Measurements from ENCODE around the gene SMIM41.

The SMIM41 gene

DNA sequence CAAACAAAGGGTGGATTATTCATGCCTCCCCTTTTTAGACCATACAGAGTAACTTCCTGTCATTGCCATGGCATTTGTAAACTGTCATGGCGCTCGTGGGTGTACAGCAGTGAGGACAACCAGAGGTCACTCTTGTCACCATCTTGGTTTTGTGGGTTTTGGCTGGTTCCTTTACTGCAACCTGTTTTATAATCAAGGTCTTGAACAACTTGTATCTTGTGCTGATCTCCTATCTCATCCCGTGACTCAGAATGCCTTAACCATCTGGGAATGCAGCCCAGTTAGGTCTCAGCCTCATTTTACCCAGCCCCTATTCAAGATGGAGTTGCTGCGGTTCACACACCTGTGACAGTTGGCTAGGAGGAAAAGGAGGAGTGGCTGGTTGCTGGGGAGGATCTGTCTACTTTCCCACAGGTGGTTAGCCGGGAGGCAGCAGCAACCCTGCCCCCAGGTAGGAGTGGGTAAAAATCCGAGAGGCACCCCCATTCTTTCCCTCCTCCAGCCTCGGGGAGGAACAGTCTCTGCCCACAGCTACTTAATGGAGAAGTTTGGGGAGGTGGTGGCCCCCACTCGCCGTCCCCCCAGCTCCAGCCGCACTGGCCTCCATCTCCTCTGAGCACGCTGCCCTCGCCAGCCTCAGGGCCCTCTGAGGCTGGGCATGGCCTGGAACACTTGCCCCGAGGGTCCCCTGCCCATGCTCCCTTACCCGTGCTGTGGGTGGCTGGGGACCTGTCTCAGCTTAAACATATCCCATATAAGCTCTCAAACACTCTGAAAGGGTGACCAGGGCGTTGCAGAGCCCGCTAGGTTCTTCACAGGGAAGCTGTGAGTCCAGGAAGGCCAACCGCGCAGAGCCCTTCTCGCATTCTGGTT, 41.7 kb downstream of the SMIM41 start:
- 88% methylated on average over 18 of the region's 19 CpGs for WGBS
- no peaks in the 10 kb centered on the region for H3K27me3 ChIP-seq (ENCODE audit: insufficient read depth, low read length)
- no peaks in the 10 kb centered on the region for H3K36me3 ChIP-seq (ENCODE audit: insufficient read depth, low read length)
- H3K9ac ChIP-seq (ENCODE audit: low read depth, low read length), result no peak overlapping the region
- H3K27ac ChIP-seq (ENCODE audit: low read depth, low read length), result no peak overlapping the region
- no peaks in the 10 kb centered on the region for H3K9me3 ChIP-seq (ENCODE audit: insufficient read depth, low read depth, low read length)
- H3K4me3 ChIP-seq (ENCODE audit: low read length), result no peak overlapping the region
- H3K4me1 ChIP-seq (ENCODE audit: insufficient read depth, low read length), result peaks cover 39% of the 10 kb centered on the region

DNA sequence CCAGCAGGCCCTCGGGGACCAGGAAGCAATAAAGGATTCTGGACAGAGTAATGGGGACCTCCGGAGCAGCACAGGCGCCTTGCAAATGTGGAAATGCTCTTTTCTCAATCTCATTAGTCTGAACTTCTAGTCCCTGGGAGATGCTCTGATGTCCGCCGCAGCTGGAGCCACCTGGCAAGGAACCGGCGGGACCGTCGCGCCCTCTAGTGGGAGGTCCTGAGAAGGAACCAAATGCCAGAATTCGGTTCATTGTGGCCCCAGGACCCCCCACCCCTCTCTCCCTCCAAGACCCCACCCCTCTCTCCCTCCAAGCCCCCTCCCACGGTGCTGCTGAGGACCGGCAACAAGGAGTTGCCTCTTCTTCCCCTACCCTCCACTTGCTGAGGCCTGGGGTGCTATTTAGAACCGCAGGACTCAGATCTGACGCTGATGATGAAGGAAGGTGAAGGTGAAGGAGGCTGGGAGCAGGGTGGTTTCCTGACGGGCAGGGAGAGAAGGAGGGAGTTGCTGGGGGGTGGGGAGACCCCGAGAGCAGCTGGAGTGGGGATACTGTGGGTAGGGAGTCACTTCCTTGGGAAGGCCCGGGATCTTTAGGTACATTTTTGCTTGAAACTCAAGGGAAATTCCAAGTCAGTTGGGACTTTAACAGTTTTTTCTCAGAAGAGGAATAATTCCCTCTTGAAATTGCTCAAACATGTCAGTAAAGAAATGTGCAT, 42.5 kb downstream of the SMIM41 start:
- WGBS, result 16% methylated on average over 18 of the region's 18 CpGs
- Histone ChIP-seq H3K4me3 (ENCODE audit: low read length) (peak overlapping the region; percentile 22; the same call in 1 of the 2 replicates), H3K9me3 (ENCODE audit: insufficient read depth, low read depth, low read length) (no peaks in the 10 kb centered on the region), H3K27me3 (ENCODE audit: insufficient read depth, low read length) (no peaks in the 10 kb centered on the region), H3K36me3 (ENCODE audit: insufficient read depth, low read length) (no peaks in the 10 kb centered on the region), H3K27ac (ENCODE audit: low read depth, low read length) (no peak overlapping the region), H3K4me1 (ENCODE audit: insufficient read depth, low read length) (peaks cover 41% of the 10 kb centered on the region), H3K9ac (ENCODE audit: low read depth, low read length) (no peak overlapping the region)

DNA sequence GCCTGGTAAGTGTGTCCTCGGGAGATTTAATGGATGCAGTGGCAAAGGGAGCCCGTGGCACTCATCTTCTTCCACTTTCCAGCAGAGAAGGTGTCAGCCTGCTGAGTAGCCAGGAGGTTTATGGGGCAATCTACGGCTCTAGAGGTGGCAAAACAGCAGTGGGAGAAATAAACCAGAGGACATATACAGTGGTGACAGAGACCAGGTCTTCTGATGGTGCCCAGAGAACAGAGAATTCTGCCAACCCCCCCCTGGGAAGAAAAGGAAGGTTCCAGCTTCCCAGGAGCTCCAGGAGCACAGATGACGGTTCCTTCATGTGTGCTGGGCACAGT, 43.0 kb downstream of the SMIM41 start:
- Histone ChIP-seq H3K27me3 (ENCODE audit: insufficient read depth, low read length) (no peaks in the 10 kb centered on the region), H3K36me3 (ENCODE audit: insufficient read depth, low read length) (no peaks in the 10 kb centered on the region), H3K27ac (ENCODE audit: low read depth, low read length) (no peak overlapping the region), H3K9ac (ENCODE audit: low read depth, low read length) (no peak overlapping the region), H3K4me3 (ENCODE audit: low read length) (no peak overlapping the region), H3K9me3 (ENCODE audit: insufficient read depth, low read depth, low read length) (no peaks in the 10 kb centered on the region), H3K4me1 (ENCODE audit: insufficient read depth, low read length) (peaks cover 44% of the 10 kb centered on the region)
- 73% methylated on average over 4 of the region's 4 CpGs for WGBS

DNA sequence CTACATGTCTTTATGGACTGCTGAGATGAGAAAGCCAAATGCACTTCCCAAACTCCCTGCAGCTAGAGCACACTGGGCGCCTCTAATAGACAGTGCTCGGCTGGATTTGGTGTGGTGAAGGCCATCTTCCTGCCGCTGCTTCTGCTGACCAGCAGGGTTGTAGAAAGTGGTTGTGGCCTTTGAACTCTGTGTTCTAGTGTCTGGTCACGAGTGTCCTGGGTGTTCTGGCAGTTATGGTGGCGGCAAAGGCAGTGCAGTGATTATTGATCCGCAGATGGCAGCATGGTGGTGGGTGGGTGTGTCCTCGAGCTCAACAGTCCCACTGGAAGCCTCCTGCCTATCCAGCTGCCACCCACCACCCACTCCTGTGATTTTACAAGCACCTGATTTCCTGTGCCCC, 43.4 kb downstream of the SMIM41 start:
- no peak overlapping the region for H3K4me3 ChIP-seq (ENCODE audit: low read length)
- 88% methylated on average over 7 of the region's 7 CpGs for WGBS
- H3K27me3 ChIP-seq (ENCODE audit: insufficient read depth, low read length), result no peaks in the 10 kb centered on the region
- H3K27ac ChIP-seq (ENCODE audit: low read depth, low read length), result no peak overlapping the region
- H3K9ac ChIP-seq (ENCODE audit: low read depth, low read length), result no peak overlapping the region
- no peaks in the 10 kb centered on the region for H3K9me3 ChIP-seq (ENCODE audit: insufficient read depth, low read depth, low read length)
- no peaks in the 10 kb centered on the region for H3K36me3 ChIP-seq (ENCODE audit: insufficient read depth, low read length)
- peaks cover 46% of the 10 kb centered on the region for H3K4me1 ChIP-seq (ENCODE audit: insufficient read depth, low read length)

DNA sequence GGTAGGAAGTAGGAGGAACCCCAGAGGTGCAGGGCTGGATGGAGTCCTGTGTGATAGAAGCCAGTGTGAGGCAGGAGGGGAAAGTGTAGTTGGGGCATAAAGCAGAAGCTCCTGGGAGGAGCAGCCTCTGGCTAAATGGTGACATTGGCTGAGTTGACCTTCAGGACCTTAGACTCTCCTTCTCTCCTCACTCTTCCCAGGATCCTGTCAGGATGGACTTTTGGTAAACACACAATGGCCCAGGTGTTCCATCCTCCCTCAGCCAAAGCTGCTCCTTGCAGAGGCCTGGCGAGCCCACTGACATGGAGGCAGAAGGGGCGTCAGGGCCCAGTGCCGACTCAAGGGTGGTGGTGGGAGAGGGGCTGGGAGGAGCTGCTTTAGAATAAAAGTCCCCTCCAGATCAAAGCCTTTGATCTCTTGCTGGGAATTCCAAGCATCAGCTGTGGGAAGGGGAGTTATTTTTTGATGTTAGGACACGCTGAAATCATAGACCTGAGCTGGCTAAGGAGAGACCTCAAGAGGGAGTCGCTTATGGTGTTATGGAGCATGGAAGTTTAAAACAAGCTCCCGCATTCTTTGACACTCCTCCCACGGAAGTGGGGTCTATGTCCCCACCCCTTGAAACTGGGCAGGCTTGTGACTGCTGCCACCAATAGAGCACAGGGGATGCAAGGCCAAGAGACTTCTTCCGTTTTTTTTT, 44.1 kb downstream of the SMIM41 start:
- Histone ChIP-seq H3K36me3 (ENCODE audit: insufficient read depth, low read length) (no peaks in the 10 kb centered on the region), H3K9ac (ENCODE audit: low read depth, low read length) (no peak overlapping the region), H3K27me3 (ENCODE audit: insufficient read depth, low read length) (no peaks in the 10 kb centered on the region), H3K9me3 (ENCODE audit: insufficient read depth, low read depth, low read length) (no peaks in the 10 kb centered on the region), H3K4me3 (ENCODE audit: low read length) (no peak overlapping the region), H3K4me1 (ENCODE audit: insufficient read depth, low read length) (peaks cover 48% of the 10 kb centered on the region), H3K27ac (ENCODE audit: low read depth, low read length) (no peak overlapping the region)
- WGBS, result 52% methylated on average over 8 of the region's 8 CpGs

DNA sequence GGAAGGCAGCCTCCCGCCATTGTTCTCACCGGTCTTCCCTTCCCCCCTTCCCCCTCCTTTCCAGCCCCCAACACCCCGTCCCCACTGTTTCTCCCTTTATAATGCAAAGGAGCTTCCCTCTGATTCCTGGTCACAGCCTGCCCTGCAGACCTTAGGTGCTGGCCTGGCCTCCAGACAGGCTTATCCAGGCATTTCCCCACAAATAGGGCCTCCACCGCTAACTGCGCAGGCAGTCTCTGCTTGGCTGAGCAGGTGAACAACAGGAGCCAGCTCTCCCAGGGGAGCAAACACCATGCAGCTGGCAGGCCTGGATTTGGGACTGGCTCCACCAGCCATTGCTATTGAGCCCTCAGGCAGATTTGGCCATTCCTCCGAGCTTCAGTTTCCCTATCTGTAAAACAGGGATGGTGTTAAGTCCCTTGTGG, 46.0 kb downstream of the SMIM41 start:
- 8% methylated on average over 6 of the region's 6 CpGs for WGBS
- peak overlapping the region; percentile 94 for H3K27ac ChIP-seq (ENCODE audit: low read depth, low read length)
- H3K9ac ChIP-seq (ENCODE audit: low read depth, low read length), result peak overlapping the region; percentile 62
- peaks cover 45% of the 10 kb centered on the region for H3K4me1 ChIP-seq (ENCODE audit: insufficient read depth, low read length)
- no peak overlapping the region for H3K4me3 ChIP-seq (ENCODE audit: low read length)
- H3K27me3 ChIP-seq (ENCODE audit: insufficient read depth, low read length), result no peaks in the 10 kb centered on the region
- no peaks in the 10 kb centered on the region for H3K36me3 ChIP-seq (ENCODE audit: insufficient read depth, low read length)
- no peaks in the 10 kb centered on the region for H3K9me3 ChIP-seq (ENCODE audit: insufficient read depth, low read depth, low read length)

DNA sequence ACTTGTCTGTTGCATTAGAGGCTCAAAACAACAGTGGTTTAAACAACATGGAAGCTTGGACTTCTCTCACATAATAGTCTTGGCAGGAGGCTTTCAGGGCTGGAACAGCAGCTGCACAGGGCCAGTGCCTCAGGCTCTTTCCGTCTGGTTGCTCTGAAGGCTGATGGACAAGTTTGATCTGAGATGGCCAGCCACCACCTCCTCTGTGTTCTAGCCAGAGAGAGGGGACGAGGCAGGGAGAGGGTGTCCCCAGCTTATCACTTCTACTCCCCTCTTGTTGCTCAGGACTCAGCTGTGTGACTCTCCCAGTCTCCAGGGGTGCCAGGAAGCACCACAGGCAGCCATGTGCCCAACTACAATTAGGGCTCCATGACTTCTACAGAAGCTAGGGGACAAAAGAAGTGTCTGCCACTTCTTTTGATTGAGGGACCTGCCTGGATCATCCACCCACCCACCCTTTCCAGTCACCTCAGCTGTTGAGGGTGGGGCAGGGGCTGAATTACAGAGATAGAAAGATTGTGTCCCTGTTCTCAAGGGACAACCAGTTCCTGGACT, 46.6 kb downstream of the SMIM41 start:
- no peaks in the 10 kb centered on the region for H3K36me3 ChIP-seq (ENCODE audit: insufficient read depth, low read length)
- H3K27ac ChIP-seq (ENCODE audit: low read depth, low read length), result peak overlapping the region; percentile 87
- H3K9ac ChIP-seq (ENCODE audit: low read depth, low read length), result peak overlapping the region; percentile 28; the same call in 1 of the 2 replicates
- no peaks in the 10 kb centered on the region for H3K9me3 ChIP-seq (ENCODE audit: insufficient read depth, low read depth, low read length)
- H3K27me3 ChIP-seq (ENCODE audit: insufficient read depth, low read length), result no peaks in the 10 kb centered on the region
- peaks cover 47% of the 10 kb centered on the region for H3K4me1 ChIP-seq (ENCODE audit: insufficient read depth, low read length)
- H3K4me3 ChIP-seq (ENCODE audit: low read length), result no peak overlapping the region
- 76% methylated on average over 2 of the region's 2 CpGs for WGBS

DNA sequence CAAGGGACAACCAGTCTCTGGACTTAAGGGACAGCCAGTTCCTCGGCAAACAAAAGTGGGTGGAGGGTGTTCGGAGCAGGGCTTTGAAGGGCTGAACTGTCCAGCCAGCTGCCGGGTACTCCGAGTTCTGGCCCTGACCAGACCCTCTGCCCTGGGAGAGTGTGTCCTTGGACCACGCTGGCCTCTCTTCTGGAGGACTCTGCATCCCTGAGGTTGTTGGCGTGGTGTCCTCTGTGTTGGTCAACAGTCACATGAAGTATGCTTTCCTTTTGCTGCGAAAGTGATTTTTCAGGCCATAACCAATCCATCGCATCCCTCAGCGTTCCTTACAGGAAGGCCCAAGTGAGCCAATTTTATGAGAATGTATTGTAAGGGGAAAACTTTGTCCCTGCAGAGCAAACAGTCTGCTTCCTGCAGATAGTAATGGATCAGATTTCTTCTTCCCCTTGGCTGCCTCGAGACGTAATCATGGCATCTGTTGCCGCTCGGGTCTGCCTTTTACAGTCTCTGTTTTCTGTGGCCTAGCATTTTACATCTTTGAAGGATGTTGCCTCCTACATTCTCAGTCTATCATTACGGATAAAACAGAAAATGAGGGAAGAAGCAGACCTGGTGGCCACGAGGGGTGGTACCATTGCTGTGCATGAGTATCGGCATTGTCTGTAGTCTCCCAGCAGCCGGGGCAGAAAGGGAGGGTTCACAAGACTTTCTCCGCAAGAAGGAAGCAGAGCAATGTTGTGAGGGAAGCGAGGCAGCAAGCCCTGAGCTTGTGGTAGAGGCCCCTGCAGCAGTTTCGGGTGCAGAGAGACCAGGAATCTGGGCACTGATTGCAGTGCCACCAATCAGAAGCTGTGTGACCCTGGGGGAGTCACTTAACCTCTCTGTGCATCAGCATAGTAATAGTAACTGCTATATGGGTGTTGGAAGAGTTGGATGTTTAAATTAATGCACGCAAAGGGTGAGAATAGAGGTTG, 47.4 kb downstream of the SMIM41 start:
- Histone ChIP-seq H3K4me1 (ENCODE audit: insufficient read depth, low read length) (peaks cover 47% of the 10 kb centered on the region), H3K27ac (ENCODE audit: low read depth, low read length) (peak overlapping the region; percentile 87), H3K9me3 (ENCODE audit: insufficient read depth, low read depth, low read length) (no peaks in the 10 kb centered on the region), H3K27me3 (ENCODE audit: insufficient read depth, low read length) (no peaks in the 10 kb centered on the region), H3K36me3 (ENCODE audit: insufficient read depth, low read length) (no peaks in the 10 kb centered on the region), H3K9ac (ENCODE audit: low read depth, low read length) (0 out of 2 replicates have a peak overlapping the region, but pooled peaks have one; percentile 17), H3K4me3 (ENCODE audit: low read length) (no peak overlapping the region)
- WGBS, result 86% methylated on average over 21 of the region's 21 CpGs

DNA sequence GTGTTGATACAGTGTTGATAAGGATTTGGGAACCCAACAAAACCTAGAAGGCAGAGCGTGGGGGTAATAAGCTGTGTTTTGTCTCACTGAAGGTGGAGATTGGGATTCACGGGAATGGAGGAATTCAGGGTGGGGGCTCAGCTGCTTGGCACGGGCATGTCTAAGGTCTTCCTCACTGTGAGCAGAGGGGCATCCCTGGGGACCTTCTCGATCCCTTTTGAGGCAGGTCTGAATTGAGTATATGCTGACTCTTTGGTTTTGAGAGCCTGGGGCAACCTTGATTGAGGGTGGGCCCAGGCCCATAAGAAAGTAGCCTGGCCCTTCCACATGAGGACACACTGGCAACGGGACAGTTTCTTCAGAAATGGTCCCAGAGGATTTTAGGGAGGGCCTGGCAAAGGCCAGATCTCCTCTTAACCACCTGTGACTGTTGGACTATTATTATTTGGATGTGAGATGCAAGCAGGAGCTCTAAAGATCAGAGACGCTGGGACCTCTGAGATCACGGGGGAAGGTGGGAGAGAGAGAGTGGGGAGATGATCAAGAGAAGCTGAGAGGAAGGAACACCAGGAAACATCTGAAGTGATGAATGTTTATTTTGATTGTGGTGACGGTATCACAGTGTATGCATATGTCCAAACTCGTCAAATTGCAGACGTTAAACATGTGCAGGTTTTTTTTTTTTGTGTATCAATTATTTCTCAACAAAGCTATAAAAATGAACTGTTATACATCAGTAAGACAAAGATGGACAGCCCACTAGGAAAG, 48.4 kb downstream of the SMIM41 start:
- H3K36me3 ChIP-seq (ENCODE audit: insufficient read depth, low read length), result no peaks in the 10 kb centered on the region
- WGBS, result 90% methylated on average over 10 of the region's 10 CpGs
- no peak overlapping the region for H3K4me3 ChIP-seq (ENCODE audit: low read length)
- no peaks in the 10 kb centered on the region for H3K9me3 ChIP-seq (ENCODE audit: insufficient read depth, low read depth, low read length)
- H3K27me3 ChIP-seq (ENCODE audit: insufficient read depth, low read length), result no peaks in the 10 kb centered on the region
- no peak overlapping the region for H3K9ac ChIP-seq (ENCODE audit: low read depth, low read length)
- H3K27ac ChIP-seq (ENCODE audit: low read depth, low read length), result no peak overlapping the region
- peaks cover 41% of the 10 kb centered on the region for H3K4me1 ChIP-seq (ENCODE audit: insufficient read depth, low read length)

DNA sequence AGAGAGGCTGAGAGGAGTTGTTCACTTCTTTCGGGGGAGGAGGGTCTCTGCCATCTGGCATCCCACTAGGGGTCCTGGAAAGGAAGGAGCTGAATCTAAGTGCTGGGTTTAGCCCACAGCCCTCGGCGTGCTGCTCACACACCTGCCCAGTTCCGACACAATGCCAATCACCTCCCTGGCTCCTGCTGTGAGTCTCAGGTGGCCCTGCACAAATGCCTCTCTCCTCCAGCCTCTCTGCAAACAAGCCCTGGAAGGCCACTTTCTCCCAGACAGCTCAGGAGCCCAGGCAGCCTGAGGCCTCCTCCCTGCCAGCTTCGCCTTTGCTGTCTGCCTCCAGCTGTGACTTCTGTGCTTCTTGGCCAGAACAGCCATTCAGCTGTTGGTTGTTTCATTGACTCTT, 51.2 kb downstream of the SMIM41 start:
- Histone ChIP-seq H3K27ac (ENCODE audit: low read depth, low read length) (no peak overlapping the region), H3K9ac (ENCODE audit: low read depth, low read length) (no peak overlapping the region), H3K36me3 (ENCODE audit: insufficient read depth, low read length) (no peaks in the 10 kb centered on the region), H3K9me3 (ENCODE audit: insufficient read depth, low read depth, low read length) (no peaks in the 10 kb centered on the region), H3K4me3 (ENCODE audit: low read length) (no peak overlapping the region), H3K27me3 (ENCODE audit: insufficient read depth, low read length) (no peaks in the 10 kb centered on the region), H3K4me1 (ENCODE audit: insufficient read depth, low read length) (peaks cover 24% of the 10 kb centered on the region)
- WGBS, result 54% methylated on average over 4 of the region's 5 CpGs

Data from HUES64 (cell line).